HG03520 (cell line): ENCODE results near the gene APOB.

Experiments
- ATAC-seq: cut with Tn5 transposase; IDR thresholded peaks from one replicate; pipeline ENCODE4 v1.9.1; 2021; ENCODE audit warnings: mild to moderate bottlenecking, moderate library complexity; ENCODE audit not compliant: unreplicated experiment

The APOB gene

DNA sequence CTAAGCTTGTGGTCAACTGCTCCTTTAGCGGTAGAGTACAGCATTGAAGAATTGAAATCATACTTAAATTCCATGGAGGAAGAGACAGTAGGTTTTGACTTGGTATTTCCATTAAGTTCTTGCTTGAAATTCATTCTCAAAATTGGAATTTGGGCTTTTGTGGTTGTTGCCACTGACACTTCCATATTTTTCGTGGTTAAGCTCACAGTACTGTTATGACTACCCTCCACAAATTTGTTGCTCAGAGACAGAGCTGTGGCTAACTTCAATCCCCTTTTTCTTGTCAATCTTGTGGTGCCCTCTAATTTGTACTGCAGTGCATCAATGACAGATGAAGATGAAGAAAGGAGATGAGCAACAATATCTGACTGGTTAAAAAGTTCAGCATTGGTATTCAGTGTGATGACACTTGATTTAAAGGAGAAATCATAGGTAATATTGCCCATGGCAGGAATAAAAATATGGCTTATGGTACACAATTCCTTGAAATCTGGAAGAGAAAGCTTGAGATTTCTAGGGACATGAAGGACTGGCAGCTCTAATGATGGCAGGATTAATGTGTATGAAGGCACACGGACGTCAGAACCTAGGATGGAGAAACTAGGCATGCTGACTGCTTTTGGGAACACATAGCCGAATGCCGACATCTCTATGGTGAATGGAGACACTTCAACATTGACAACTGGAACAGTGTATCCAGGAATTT is 37.3 kb downstream of the APOB start:
- ATAC-seq = no peak

DNA sequence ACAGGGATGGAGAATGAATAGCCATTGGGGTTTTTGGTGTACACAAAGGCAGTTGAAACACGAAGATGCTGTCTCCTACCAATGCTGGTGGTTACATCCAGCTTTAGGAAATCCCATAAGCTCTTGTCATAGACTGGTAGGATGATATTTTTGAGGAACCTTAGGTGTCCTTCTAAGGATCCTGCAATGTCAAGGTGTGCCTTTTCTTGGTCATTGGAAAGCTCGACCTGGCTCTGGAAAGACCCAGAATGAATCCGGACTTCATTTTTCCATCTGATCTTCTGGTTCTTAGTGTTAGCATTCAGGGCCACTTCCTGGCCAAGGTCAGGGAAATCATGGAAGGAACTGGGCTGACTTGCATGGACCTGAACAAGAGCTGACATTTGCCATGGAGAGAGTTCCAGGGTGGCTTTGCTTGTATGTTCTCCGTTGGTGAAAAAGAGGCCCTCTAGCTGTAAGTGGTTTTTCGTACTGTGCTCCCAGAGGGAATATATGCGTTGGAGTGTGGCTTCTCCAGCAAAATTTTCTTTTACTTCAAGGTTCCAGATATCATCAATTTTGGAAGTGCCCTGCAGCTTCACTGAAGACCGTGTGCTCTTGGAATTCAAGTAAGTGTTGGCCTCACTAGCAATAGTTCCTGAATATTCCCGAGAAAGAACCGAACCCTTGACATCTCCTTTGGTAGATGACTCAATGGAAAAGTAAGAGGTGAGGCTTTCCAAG is 38.0 kb downstream of the APOB start:
- no peak for ATAC-seq

DNA sequence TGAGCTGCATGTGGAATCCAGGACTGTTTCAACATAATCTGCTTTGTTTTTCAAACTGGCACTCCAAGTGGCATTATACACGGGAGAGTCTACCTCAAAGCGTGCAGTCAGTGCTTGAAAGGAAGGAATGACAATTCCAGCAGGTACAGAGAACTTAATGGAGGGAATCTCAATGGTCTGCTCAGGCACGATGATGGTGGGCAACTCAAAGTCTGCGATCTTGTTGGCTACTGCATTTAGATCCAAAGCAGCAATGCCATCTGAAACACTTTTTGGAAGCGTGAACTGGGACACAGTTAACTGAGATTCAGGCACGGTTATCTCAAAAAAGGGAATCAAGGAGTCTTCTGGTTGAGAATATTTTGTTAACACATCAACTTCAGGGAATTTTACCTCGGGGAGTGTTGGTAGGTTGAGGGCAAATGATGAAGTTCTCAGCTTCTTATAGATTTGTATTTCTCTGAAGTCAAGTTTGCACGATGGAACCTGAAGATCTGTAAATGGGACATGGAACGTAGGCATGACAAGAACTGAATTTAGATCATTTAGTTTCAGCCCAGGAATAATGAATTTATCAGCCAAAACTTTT is 38.7 kb downstream of the APOB start:
- ATAC-seq = no peak

DNA sequence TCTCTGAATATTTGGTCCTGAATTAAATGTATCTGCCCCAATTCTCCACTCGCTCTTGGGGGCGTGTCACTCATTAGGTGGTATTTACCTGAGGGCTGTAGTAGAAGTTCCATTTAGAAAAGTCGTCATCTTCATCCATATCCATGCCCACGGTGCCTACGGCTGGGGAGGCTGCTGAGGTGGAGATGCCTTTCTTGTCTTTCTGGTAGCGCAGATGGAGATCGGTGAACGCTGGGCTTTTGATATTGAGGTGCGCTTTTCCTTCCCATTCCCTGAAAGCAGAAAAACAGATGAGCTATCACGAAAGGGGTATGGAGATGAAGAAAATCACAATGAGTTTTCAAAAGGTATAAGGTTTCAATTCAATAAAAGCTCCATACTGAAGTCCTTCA is 39.7 kb downstream of the APOB start:
- ATAC-seq = no peak

DNA sequence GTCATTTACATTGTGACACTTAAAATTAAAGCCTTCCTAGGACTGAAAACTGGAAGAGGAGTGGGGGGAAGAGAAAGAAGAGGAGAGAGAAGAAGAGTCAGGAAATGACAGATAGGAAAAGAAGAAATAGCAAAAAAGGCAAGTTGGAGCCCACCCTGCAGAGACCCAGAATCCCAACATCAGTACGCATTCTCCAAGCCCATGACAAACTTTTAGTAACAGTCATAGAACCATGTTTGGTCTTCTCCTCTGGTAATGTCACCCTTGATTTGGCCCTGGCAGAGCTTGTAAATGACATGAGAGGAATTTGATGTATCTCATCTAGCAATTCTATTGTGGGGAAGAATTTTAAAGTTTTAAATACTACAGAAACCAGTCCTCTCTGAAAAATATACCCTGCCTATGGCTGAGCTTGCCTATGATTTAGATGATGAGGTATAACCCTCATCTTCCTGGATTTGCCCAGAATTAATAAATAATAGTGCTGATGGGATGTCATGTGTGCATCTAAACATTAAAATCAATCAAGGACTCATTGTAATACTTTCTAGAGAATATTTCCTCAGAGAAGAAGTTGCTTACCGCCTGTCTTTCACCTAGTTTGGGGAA is 40.2 kb downstream of the APOB start:
- no peak for ATAC-seq

DNA sequence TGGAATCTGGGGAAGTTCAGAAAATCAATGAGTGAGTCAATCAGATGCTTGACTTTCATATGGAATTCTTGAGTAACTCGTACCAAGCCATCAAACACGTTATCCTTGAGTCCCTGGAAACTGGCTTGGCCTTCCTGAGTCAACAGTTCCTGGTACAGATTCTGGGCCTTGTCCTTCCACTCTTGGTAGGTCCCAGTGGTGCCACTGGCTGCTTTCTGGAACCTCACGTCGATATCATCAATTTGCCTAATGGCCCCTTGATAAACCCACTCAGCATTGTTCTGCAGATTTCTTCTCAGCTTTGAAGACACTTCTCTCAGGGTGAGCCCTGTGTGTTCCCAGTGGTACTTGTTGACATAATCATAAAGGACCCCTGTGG is 41.1 kb downstream of the APOB start:
- no peak for ATAC-seq

DNA sequence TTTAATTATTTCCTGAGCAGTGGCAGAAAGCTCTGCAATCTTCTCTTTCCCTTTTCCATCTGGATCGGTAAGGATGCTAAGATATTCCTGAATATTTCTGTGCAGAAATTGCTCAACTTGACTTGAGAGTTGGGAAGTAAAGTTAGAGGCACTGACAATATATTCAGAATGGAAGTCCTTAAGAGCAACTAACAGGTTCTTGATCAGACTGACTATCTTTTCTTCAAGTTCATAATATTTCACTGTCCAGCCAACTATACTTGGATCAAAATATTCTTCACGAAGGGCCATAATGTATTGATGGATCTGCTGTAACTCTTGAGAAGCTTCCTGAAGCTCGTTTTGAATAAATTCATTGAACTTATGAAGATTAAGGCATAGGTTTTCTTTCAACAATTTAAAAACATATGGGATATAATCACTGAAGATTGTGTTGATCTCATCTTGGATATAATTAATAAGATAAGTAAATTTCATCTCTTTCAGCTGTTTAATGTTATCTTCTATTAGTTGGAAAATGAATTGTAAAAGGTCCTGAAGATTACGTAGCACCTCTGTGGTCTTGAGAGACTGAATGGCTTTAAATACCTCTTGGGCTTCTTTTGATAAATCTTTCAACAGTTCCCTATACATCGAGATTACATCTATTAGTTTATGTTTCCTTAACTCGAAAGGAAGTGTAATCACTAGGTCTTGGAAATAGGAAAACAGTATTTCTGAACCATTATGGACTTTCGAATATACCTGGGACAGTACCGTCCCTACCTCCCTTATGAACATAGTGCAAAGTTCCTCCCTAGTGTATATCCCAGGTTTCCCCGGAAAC is 41.7 kb downstream of the APOB start:
- ATAC-seq = no peak

DNA sequence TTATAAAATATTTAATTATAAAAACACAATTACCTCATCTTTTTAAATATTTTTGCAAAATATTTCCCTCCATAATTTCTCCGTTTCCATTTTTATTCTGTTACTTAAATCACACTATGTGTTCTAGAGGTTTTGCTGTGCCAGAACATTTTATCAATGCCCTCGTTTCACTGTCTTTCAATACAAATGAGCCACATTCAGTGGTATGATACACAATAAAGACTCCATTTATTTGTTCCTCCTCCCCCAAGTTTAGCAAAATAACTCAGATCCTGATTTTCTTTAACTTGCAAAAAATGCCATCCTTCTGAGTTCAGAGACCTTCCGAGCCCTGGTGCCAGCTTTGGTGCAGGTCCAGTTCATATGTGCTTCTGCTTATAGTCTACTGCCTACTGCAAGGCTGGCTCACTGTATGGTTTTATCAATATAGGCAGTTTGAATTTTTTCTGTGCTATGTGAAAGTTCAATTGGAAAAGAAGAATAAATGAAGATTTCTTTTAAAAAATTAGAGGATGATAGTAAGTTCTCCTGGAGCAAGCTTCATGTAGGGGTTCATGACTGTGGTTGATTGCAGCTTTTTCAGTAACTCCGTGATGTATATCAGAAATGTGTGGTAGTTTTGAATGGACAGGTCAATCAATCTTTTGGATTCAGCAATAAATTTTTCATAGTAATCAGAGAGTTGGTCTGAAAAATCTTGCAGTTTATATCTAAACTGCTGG is 42.5 kb downstream of the APOB start:
- no peak for ATAC-seq

DNA sequence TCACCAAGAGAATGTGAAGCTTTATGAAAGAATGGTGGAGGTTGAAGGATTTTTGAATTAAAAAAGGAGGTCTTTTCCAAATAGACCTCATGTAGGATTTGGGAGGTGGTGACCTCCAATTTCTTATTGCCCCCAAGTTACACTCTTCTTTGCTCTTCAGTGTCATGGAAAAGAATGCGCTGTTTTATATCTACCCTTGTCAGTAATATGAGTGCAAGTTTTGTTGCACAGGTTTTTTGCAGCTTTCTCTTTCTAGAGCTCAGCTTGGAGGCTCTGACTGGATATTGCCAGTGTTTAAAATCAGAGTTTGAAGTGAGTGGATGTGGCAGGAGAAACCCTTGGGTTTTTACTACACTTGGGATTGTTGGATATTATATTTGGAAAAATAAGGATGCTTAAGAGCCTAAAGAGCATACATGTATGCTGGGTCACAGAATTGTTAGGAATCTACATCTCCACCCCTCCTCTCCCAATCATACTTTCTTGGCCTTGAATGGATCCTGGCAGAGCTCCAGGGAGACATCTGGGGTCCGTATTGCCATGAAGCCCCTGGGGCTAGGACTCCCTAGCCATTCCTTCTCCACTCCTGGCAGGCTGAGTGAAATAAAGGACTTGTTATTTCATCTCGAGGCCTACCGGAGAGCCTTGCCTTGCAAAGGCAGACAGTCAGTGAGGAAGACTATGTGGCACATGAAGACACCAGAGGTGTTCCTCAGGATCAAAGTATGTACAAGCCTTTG is 43.8 kb downstream of the APOB start:
- ATAC-seq = no peak

DNA sequence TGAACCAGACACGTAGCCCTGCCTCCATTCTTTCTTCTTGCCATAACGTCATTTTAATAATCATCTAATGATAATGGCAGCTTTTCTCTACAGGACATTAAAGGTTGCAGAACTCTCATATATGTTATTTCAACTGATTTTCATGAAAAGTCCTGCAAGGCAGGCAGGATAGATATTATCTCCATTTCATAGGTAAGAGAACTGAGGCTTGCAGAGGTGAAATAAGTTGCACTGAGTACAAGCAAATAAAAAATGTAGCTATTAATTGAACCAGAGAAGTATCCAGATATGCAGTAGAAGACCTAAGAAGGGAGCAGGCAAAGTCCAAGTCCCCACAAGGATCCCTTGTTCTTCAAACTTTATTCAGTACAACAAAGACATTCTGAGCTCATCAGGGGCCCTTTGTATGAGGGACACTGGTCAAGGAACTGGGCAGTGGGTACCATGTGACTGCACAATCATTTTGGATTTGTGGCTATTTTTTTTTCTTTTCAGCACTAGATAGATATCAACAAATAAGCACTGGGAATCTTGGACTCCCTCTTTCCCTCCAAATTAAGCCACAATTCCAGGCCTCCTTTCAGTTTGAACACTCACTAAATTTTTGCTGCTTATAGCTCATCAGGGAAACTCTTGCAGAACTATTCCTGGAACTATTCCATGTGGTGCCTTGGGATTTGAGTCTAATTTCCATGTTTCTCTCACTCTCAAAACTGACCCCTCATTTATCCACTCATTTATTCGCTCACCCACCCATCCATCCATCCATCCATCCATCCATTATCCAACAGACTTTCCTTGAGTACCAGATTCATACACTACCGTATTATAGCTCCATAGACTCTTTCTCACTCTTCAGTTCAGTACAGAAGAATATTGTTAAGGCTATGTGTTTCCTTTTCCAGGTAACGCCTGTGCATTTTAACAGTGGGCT is 44.6 kb downstream of the APOB start:
- no peak for ATAC-seq

DNA sequence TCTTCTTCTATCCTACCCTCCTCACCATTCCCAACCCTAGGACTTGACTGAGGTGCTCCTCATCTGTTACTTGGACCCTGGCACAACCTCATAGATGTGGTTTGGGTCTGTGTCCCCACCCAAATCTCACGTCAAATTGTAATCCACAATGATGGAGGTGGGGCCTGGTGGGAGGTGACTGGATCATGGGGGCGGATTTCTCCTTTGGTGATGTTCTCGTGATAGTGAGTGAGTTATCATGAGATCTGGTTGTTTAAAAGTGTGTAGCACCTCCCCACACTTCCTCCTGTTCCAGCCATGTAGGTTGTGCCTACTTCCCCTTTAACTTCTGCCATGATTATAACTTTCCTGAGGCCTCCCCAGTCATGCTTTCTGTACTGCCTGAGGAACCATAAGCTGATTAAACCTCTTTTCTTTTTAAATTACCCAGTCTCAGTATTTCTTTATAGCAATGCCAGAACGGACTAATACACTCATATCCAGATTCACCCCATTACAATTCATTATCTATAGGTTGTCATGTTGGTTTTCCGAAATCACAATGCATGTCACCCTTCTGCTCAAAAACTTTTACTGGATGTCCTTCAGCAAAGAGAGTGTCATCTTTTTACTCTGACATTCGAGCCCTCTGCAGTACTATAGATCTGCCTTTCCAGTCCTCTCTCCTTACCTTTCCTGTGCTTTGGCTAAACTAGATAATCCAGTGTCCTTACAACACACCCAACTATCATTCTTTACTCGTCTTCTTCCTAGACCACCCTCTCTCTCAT is 45.7 kb downstream of the APOB start:
- ATAC-seq = no peak

DNA sequence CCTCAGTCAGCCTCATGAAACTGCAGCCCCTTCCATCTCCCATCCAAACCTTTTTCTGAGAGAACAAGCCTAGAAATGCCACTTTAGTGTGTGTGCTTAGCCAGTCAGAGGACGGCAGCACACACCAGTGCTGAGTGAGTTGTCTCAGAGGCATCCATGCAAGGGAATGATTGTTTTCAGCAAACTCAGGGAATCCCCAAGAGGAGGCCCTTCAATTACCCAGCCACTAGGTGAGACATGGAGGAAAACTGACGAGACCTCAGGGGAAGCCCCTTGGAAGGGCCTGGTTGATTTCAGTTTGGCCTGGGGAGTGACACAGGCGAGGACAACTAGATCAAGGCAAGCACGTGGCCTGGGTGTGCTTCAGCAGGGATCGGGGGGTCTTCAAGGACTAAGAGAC is 49.7 kb downstream of the APOB start:
- no peak for ATAC-seq

DNA sequence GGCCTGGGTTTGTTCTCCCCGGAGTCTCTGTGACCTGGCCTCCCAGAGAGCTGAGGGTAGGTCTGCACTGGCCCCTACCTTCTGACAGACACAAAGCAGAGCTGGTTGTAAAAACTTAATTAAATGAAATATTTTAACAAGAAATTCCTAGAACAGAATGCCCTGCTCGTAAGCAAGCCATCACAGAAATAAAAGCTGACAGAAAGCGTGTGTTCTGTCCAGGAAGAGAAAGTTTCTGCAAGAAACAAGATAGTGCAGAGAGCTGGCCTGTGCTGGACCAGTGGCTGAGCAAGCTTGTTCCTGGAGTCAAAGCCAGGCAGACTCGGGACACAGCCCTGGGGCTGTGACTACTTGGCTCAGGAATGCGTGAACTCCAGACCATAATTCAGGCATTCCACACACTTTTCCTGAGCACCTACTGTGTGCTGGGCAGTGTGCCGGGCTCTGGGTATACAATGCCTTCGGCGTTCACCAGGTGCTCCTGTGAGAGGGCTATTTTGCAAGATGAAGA is 51.6 kb downstream of the APOB start:
- ATAC-seq = no peak

DNA sequence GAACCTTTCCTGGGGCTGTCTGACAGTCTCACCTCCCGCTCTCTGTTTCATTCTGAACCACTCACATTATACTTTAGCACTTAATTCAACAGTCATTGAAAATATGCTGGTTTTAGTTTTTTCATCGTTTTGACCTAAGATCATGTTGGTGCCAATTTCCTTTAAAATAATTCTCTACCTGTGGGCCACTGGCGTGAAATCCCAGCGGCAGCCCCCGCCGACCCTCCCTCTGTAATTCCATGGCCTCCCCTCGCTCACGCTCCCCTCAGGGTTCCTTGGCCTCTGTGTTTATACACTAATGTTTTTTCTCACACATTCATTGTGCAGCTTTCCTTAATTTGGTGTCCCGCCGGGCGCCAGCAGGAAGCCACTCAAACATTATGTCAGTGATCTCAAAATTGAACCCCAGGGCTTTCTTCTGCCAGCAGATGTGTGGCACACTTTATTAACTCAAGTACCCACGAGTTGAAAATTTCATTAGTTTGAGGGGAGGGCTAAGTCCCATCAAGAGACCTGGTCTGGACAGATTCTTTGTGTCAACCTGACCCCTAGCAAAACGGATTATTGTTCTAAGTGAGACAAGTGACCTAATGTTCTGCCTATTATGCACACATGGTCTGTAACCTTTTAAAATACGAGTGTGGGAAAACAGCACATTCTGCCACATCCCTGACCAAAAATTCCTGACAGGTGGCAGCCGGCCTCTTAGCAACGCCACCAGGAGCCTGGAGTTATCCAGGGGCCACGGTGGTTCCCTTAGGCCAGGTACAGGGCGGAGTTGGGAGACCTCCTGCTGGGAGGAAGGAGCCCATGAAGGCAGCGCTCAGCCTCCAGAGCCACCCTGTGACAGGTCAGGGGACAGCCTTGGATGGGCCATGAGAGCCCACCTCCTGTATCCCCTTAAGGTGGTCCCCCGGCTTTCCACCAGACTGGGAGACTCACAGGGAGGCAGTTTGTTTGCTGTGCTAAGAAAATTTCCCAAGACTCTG is 53.1 kb downstream of the APOB start:
- no peak for ATAC-seq

DNA sequence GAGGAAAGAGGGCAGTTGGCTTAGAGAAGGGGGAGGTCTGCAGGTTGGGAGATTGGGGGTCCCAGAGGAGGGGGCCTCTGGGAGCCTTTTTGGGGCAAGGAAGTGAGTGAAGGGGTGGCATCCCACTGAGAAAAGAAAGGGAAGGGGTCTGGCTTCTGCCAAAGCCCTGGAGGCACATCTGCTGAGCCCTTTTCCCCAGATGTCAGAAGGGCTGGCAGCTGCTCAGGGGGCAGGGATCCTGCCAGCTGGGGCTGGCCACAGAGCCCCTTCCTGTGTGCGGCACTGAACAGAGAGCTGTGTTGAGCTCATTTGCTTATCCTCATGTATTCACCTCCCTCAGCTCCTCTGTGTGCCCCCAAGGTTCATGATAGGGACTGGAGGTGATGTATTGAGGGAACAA is 54.5 kb downstream of the APOB start:
- ATAC-seq = no peak

DNA sequence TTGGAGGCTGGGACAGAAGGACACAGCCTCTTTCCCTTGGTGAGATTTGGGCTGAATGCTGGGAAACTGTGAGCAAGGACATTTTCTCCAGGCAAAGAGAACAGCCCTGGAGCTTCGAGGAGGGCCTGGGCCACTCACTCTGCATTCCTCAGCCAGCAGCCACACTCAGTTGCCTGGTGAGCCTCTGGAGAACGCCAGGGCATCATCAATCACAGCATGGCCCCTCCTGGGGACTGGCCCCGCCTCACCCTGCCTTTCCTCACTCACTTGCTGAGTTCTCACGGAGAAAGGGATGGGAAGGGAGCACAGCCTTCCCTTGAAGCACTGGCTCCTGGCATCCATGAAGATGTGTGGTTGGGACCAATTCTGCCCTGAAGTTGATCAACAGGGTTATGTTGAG is 55.0 kb downstream of the APOB start:
- no peak for ATAC-seq
